GM18873 (cell line): Measurements from ENCODE around the gene MIGA2.

ENCODE experiments used
- ATAC-seq: cut with Tn5 transposase; IDR thresholded peaks from one replicate; pipeline ENCODE4 v1.9.1; 2021; ENCODE audit warnings: mild to moderate bottlenecking, moderate library complexity, moderate number of reproducible peaks; ENCODE audit not compliant: unreplicated experiment, low FRiP score

Gene MIGA2

GRCh38 chr9:129010267-129010975 is 26.0 kb upstream of the MIGA2 start:
- no peak for ATAC-seq

DNA sequence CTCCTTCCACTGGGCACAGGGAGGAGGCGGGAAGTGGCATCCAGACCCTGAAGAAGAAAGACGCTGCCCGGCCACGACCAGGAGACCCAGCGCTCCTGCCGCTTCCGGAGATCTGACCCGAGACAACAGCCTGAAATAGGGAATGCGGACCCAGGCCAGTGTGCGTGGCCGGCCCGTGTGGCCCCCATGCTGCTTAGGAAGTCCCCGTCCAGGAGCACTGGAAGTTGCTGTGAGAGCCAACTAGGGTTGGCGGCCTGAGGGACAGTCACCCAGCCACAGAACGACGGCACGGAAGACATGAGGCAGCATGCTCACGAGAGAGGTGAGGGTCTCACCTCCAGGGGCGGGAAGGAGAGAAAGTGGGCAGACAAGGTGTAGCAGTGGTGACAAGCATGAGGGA is 25.3 kb upstream of the MIGA2 start:
- ATAC-seq, result no peak

- ATAC-seq, result no peak
These were observed 24.7 kb upstream of the MIGA2 start for GRCh38 chr9:129011761-129012181.

GRCh38 chr9:129012343-129012742 is 24.1 kb upstream of the MIGA2 start:
- no peak for ATAC-seq

DNA sequence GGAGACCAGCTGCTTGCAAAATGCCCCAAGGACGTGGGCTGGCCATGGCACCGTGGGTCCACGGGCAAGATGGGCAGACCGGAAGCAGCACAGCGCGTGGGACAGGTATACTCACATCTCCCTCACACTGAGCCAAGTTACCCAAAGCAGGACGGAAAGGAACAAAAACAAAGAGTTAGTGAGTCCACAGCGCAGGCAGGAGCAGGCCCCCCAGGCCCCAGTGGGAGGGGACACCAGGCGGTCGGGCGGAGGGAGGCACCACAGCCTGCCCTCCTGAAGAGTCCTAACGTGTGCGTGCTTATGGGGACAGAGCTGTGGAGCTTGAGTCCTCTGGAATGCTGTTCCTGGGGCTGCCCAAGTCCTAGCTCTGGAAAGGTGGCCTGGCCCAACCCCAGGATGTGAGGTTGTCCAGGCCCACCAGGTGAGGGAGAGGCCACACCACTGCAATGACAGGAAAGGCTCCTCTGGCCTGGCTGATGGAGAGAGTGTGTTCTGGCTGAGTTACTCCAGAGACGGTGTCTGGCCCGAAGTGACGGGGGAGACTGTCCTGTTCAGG is 23.5 kb upstream of the MIGA2 start:
- ATAC-seq, result no peak

DNA sequence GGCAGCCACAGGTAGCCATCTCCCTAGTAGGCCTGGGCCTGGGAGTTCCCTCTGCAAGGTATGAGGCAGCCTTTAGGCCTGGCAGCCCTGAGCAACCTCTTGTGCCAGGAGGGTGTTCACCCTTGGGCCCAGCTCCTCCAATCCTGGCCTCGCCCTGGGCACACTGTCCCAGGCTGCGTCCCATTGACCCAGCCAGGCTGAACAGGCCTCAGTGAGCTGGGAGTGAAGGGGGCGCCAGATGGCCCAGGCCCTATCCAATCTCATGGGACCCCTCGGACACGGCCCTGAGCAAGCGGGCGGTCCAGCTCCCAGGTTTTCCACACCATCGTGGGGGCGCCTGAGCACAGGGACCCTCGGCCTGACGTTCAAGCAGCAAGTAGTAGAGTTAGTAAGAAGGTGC is 22.8 kb upstream of the MIGA2 start:
- no peak for ATAC-seq

- ATAC-seq, result no peak
These were observed 22.3 kb upstream of the MIGA2 start for GRCh38 chr9:129014124-129014523.

- ATAC-seq, result no peak
These were observed 21.8 kb upstream of the MIGA2 start for GRCh38 chr9:129014608-129015007.

GRCh38 chr9:129021091-129021490 is 15.3 kb upstream of the MIGA2 start:
- ATAC-seq, result peak; percentile 50

- no peak for ATAC-seq
These were observed 14.4 kb upstream of the MIGA2 start for GRCh38 chr9:129022037-129022436.

- no peak for ATAC-seq
These were observed 13.2 kb upstream of the MIGA2 start for GRCh38 chr9:129023036-129023907.

DNA sequence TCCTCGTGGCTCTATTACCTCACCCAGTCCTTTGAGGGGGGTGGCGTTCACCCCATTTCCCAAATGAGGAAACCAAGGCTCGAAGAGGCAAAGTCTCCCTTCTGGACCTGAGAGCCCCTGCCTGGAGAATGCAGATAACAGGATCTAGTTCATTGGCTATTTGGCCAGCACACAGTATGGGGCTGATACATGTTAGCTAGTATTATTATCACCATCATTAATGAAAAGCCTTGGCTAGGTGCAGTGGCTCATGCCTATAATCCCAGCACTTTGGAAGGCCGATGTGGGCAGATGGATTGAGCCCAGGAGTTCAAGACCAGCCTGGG is 12.6 kb upstream of the MIGA2 start:
- no peak for ATAC-seq

DNA sequence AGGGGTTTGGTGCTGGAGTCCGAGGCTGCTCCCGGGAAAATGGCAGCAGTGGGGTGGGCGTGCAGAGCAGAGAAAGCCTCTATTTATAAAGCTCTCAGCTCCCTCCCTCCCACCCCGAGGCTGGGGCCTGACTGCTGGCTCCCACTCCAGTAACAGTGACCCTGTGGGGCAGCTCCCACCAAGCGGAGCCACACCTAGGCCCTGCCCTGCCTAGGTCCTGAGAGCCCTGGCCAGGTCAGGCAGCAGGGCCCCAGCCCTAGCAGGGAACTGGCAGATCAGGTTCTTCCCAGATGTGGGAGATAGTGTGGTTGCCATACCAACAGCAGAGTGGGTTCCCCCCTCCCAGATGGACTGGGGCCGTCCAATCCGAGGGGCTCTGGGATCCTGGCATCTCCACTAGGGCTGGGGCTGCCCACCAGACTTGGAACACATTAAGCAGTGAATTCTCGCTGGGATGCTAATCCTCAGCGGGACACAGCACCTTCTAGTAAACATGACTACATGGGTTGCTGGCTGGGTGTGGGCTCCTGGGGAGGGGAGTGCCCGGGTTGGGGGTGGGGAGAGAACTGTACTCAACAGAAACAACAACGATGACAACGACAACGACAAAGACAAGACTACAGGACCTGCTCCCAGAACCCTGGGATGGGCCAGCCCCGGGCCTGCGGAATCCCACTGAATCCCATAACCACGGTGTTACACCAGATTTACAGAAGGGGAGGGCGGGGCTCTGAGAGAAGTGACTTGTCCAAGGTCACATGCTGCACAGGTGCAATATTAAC is 9.8 kb upstream of the MIGA2 start:
- ATAC-seq, result no peak

DNA sequence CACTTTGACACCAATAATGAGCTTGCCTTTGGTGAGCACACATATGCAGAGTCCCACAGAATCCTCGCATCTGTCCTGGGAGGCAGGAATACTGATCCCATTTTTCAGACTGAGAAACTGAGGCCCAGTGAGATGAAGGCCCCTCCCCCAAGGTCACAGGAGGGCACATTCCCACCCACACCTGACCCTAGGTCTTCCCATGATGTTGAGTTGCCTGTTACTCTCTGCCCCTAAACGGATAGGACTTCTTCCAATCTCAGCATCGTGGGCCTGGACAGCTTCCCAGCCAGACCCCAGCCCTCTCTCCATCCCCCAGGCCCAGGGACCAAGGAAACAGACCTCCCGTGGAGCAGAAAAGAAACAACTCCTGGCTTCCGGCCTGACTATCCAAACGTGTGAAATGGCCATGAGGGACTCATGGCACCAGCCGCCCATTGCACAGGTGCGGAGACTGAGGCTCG is 9.2 kb upstream of the MIGA2 start:
- ATAC-seq, result no peak

DNA sequence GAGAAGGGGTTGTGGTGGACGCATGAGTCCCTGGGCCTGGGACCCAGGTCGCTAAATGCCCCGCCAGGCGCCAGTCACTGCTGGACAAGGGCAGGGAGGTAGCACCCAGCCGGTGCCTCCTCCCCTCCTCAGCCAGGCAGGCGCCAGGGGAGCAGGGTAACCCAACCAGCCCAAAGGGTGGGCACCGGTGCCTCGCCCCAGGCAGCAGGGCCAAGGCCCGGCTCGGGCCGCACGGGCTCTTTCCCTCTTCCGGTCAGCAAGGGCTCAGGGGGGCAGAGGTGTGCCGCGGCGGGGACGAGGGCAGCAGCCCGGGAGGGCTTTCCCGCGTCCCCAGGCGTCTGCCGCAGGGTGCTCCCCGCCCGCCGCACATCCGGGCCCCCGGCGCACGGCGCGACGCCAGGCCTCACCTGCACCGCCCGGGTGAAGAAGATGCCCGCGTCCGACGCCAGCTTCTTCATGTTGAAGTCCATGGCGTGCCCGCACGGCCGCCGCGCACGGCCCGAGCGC is 8.7 kb upstream of the MIGA2 start:
- peak; percentile 33 for ATAC-seq

DNA sequence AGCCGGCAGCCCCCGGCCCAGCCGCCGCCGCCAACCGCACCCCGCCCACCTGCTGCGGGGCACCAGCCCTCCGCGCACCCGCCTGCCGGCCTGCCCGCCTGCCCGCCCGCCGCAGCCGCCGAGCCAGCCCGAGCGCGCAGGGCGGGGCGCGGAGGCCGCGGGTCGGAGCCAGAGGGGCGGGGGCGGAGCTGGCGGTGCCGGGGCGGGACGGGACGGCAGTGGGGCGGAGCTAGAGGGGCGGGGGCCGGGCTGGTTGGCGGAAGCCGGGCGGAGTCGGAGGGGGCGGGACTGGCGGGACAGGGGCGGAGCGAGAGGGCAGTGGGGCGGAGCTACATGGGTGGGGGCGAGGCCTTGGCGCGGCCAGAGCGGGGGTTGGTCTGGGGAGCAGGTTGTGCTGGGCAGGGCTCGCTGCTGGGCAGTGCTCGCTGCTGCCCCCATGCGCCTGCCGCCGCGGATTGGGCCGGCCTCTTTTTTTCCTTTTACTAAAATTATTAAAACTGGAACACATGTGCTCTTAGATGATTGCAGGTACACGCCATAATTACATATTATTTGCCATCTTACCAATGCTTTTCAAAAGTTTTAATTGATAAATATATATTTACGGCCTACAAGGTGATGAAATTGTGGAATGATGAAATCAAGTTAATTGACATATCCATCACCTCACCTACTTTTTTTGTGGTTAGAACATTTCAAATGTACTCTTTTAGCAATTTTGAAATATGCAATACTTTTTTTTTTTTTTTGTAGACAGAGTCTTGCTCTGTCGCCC is 8.0 kb upstream of the MIGA2 start, which contains the start of gene SH3GLB2:
SH3GLB2 (minus strand) TSS at position 140 of the 775 bp plus-strand sequence. CDS start 177 bp downstream, outside the sequence.
- ATAC-seq, result peak; percentile 42

DNA sequence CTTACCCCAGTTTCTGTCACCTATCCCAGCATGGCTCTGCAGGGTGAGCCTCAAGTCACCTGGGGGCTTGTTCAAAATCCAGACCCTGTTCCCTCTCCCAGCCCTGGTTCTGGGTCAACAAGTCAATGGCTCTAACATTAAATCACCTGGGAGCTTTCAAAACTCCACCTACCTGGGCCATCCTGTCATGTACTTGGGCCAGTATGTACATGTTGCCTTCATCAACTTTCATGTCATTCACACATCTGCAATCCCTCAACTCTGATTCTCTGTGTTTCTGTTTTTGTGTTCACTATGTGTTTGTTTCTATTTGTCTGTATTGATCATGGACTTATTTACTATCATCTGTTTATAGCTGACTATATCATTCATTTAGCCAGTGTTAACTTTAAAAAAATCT is 6.2 kb upstream of the MIGA2 start:
- ATAC-seq, result no peak

GRCh38 chr9:129031514-129031913 is 4.9 kb upstream of the MIGA2 start:
- no peak for ATAC-seq

- ATAC-seq, result no peak
These were observed 3.8 kb upstream of the MIGA2 start for GRCh38 chr9:129032541-129033159.
